Fibroblast of pulmonary artery (primary cell): ENCODE data around the gene TTLL5.
A peak's percentile ranks its signal among the peaks of the same experiment; 100 is the strongest.

ENCODE experiments used
- DNase-seq: peaks from one replicate; pipeline ENCODE4 v3.0.0-alpha.2; 2010; ENCODE audit warnings: low read depth
- H3K4me3 ChIP-seq: replicated peaks from 2 replicates; pipeline ENCODE4 v1.5.1; 2011; ENCODE audit warnings: low read depth, mild to moderate bottlenecking, control low read depth, low read length, moderate library complexity
- TF ChIP-seq, protein P1 (sequence below): IDR thresholded peaks from 2 replicates; pipeline ENCODE4 v1.5.1; 2011; ENCODE audit warnings: mild to moderate bottlenecking, control low read depth, low read length, inconsistent platforms; ENCODE audit errors: missing control alignments

Gene TTLL5

DNA sequence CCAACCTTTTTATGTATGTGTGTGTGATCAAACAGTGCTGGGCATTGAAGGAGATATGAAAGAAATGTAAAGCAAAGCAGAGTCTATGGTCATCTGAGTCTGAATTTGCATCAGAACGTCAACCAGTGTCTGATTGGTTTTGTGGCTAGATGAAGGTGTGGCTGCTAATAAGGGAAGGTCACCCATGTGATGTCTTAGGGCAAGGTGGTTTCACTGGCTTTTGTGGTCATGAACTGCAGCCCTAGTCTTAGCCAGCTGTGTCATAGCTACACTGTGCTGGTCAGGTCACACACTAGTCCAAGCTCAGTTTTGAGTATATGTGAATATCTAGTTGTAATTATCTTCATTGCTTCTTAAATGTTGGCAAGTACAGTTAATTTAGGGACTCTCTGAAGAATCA lies 214.9 kb downstream of the TTLL5 start:
- no peak for DNase-seq
- no peak overlapping the region for H3K4me3 ChIP-seq
- TF ChIP-seq, protein P1, sequence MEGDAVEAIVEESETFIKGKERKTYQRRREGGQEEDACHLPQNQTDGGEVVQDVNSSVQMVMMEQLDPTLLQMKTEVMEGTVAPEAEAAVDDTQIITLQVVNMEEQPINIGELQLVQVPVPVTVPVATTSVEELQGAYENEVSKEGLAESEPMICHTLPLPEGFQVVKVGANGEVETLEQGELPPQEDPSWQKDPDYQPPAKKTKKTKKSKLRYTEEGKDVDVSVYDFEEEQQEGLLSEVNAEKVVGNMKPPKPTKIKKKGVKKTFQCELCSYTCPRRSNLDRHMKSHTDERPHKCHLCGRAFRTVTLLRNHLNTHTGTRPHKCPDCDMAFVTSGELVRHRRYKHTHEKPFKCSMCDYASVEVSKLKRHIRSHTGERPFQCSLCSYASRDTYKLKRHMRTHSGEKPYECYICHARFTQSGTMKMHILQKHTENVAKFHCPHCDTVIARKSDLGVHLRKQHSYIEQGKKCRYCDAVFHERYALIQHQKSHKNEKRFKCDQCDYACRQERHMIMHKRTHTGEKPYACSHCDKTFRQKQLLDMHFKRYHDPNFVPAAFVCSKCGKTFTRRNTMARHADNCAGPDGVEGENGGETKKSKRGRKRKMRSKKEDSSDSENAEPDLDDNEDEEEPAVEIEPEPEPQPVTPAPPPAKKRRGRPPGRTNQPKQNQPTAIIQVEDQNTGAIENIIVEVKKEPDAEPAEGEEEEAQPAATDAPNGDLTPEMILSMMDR = no peak

DNA sequence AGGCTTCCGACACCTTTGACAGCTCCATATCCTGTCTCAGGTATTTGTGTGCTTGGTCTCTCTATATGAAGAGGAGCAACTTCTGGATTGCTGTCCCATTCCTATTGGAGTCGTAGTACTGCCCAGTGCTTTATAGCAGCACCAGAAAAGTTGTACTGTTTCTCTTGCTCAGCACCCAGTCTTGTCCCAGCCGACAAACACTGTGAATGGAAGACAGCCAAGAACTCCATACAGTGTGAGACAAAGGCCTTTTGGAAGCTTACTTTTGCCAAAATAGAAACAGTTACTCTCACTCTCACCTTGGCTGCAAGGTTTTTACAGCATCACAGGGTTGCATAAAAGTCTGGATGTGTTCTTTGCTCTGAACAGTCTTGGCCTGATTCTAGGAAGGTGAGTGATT lies 215.5 kb downstream of the TTLL5 start:
- TF ChIP-seq, protein P1 = no peak
- no peak overlapping the region for H3K4me3 ChIP-seq
- DNase-seq = peak; percentile 70

DNA sequence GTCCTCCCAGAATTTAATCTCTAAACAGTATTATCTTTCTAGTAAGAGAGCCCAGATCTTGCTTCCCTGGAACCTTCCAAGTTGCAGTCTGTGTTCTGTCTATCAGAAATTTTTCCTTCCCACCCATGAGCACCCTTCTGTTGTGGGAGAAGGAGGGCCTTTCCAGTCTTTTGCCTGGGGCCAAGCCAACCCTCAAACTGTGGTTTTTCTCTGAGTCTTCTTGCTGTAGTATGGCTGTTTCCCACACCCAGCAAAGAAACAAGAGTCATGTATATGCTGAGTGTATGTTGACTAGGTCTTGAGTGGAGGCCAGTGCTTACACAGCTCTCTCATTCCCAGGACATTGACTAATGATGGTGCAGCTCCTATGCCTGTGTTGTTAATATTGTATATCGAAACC lies 216.2 kb downstream of the TTLL5 start:
- DNase-seq = peak; percentile 91
- TF ChIP-seq, protein P1 = no peak

DNA sequence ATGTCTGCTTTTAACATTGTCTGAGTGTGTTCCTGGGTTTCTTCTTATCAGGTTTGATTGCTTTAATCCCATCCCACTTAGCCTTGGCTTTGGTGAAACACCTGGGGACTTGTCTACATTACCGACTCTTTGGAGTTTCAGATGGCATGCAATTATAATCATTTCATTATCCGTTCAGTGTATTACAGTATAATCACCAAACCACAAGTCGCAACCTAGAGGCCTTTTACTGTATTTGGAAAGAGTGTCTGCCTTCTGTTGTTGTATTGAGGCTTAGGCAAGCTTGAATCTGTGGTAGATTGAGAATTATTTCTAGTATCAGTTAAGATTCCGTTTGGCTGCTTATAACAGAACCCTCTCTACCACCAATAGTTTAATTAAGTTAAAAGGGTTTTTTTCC lies 216.8 kb downstream of the TTLL5 start:
- TF ChIP-seq, protein P1 = no peak
- DNase-seq = no peak
- no peak overlapping the region for H3K4me3 ChIP-seq

More for the DNA sequence above, 216.2 kb downstream of the TTLL5 start:
- no peak overlapping the region for H3K4me3 ChIP-seq

DNA sequence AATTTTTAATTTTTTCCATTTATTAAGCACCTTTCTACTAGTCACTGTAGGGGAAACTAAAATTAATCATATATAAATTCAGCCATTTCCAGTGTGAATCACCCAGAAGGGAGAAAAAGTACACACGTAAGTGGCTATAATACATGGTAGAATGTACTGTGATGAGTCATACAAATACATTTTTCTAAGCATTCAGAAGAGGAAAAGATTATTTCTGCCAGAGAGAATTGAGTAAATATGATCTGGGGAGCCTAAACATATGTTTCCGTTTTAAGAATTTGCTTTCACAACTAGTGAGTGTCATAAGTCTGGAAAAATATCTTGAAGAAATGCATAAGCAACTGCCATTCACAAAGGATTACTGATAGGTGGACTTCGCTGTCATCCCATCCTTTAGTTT lies 218.0 kb downstream of the TTLL5 start:
- TF ChIP-seq, protein P1 = no peak
- DNase-seq = peak; percentile 96
- no peak overlapping the region for H3K4me3 ChIP-seq

DNA sequence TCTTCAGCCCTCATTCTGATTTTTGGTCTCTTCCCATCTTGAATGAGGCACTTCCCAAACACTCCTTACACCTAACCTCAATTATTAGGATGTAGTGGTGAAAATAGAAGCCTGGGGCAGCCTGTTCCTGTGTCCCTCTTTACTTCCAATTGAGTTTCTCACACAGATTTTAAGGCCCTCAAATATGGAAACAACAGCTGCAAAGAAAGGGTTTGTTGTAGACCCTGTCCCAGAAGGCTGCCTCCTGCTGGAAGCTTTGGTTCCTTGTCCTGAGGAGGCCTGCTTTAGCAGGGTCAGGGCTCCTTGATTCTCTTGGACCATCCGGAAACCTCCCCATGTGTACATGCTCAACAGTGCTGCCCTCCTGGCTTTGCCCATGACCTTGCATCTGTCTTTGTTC lies 219.5 kb downstream of the TTLL5 start:
- TF ChIP-seq, protein P1 = no peak
- no peak for DNase-seq

DNA sequence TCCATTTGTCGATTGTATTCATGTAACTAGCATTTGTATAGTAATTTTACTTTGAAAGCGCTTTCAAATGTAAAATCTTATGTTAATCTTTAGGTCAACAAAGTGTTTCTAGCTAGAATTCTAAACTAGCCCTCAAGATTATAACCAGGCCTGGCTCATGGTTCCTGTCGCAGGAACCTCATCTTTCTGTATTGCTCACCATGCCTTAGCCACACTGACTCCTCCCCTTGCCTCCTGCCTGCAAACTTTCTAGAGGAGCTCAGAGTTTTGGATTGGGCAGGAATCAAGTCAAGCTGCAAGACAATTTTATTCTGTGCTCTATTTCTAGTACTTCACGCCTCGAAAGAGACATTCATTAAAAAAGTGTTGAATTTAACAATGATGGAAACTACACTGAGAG lies 220.9 kb downstream of the TTLL5 start:
- no peak for DNase-seq
- TF ChIP-seq, protein P1 = no peak
- no peak overlapping the region for H3K4me3 ChIP-seq

More for the DNA sequence above, 219.5 kb downstream of the TTLL5 start:
- no peak overlapping the region for H3K4me3 ChIP-seq
